Endothelial cell (in vitro differentiated cells): ENCODE measurements around the gene KANK4. TPM values are rescaled to one million over a fixed set of nuclear protein-coding genes. Genes with fewer than 3 reads are reported as not detected.

Experiments used
- DNase-seq: peaks from one replicate; pipeline ENCODE4 v3.0.0; 2021; ENCODE audit warnings: low spot score
- H3K27ac Mint-ChIP-seq: one replicate; pipeline ENCODE4 v1.8.0; 2021; ENCODE audit warnings: mixed read lengths, inconsistent platforms; ENCODE audit not compliant: unreplicated experiment
- H3K27me3 Mint-ChIP-seq: one replicate; pipeline ENCODE4 v1.8.0; 2021; ENCODE audit warnings: mild to moderate bottlenecking, moderate library complexity, mixed read lengths, inconsistent platforms; ENCODE audit not compliant: unreplicated experiment
- H3K36me3 Mint-ChIP-seq: one replicate; pipeline ENCODE4 v1.8.0; 2021; ENCODE audit warnings: mild to moderate bottlenecking, low read depth, mixed read lengths, inconsistent platforms; ENCODE audit not compliant: unreplicated experiment
- H3K4me1 Mint-ChIP-seq: one replicate; pipeline ENCODE4 v1.8.0; 2021; ENCODE audit warnings: mild to moderate bottlenecking, mixed read lengths, inconsistent platforms; ENCODE audit not compliant: unreplicated experiment
- H3K4me3 Mint-ChIP-seq: one replicate; pipeline ENCODE4 v1.8.0; 2021; ENCODE audit warnings: mild to moderate bottlenecking, mixed read lengths, inconsistent platforms; ENCODE audit not compliant: unreplicated experiment
- H3K9me3 Mint-ChIP-seq: one replicate; pipeline ENCODE4 v1.8.0; 2021; ENCODE audit warnings: mixed read lengths, inconsistent platforms; ENCODE audit not compliant: unreplicated experiment
- CTCF ChIP-seq: fragments of 200-600 bp; sonication (generic); IDR thresholded peaks from one replicate; pipeline ENCODE4 v1.5.0; 2021; ENCODE audit warnings: antibody characterized with exemption; ENCODE audit not compliant: unreplicated experiment
- total RNA-seq: library from RNA; stranded (reverse); fragmentation: NEBNext Ultra II Directional; extraction: Animal tissue kit (Norgen Biotek cat#: 25700); gene quantifications from one replicate; pipeline ENCODE4 v1.2.1, GENCODE V29; 2021; ENCODE audit not compliant: unreplicated experiment

Gene KANK4
- total RNA-seq, 1 donor from 2014 or later: 1.4 TPM

- TF ChIP-seq CTCF: no peak
- H3K4me1 Mint-ChIP-seq: peaks cover 7% of the 10 kb centered on the region
- peaks cover 12% of the 10 kb centered on the region for H3K36me3 Mint-ChIP-seq
- no peak overlapping the region for H3K4me3 Mint-ChIP-seq
- no peak for DNase-seq
- peaks cover 2% of the 10 kb centered on the region for H3K27me3 Mint-ChIP-seq
- no peak overlapping the region for H3K27ac Mint-ChIP-seq
- H3K9me3 Mint-ChIP-seq: no peaks in the 10 kb centered on the region
Measured at GRCh38 chr1:62233926-62234450, 85.2 kb downstream of the KANK4 start.

- H3K36me3 Mint-ChIP-seq: peaks cover 12% of the 10 kb centered on the region
- H3K4me1 Mint-ChIP-seq: peaks cover 11% of the 10 kb centered on the region
- no peak overlapping the region for H3K27ac Mint-ChIP-seq
- TF ChIP-seq CTCF: no peak
- H3K9me3 Mint-ChIP-seq: no peaks in the 10 kb centered on the region
- no peak for DNase-seq
- peaks cover 2% of the 10 kb centered on the region for H3K27me3 Mint-ChIP-seq
- peak overlapping the region; percentile 9 for H3K4me3 Mint-ChIP-seq
Measured at GRCh38 chr1:62232871-62233278, 86.4 kb downstream of the KANK4 start.

- H3K4me3 Mint-ChIP-seq: no peak overlapping the region
- DNase-seq: no peak
Measured at GRCh38 chr1:62230718-62231117, 88.5 kb downstream of the KANK4 start.

GRCh38 chr1:62229932-62230331, 89.3 kb downstream of the KANK4 start:
- DNase-seq: no peak

More at GRCh38 chr1:62230718-62231117, 88.5 kb downstream of the KANK4 start:
- no peaks in the 10 kb centered on the region for H3K9me3 Mint-ChIP-seq
- H3K36me3 Mint-ChIP-seq: peaks cover 12% of the 10 kb centered on the region
- peaks cover 16% of the 10 kb centered on the region for H3K4me1 Mint-ChIP-seq
- no peak for TF ChIP-seq CTCF
- H3K27ac Mint-ChIP-seq: no peak overlapping the region
- peaks cover 2% of the 10 kb centered on the region for H3K27me3 Mint-ChIP-seq

More at GRCh38 chr1:62229932-62230331, 89.3 kb downstream of the KANK4 start:
- Mint-ChIP-seq H3K4me3 (no peak overlapping the region), H3K9me3 (no peaks in the 10 kb centered on the region), H3K36me3 (peaks cover 12% of the 10 kb centered on the region), H3K27me3 (no peaks in the 10 kb centered on the region), H3K4me1 (peaks cover 14% of the 10 kb centered on the region), H3K27ac (no peak overlapping the region)
- TF ChIP-seq CTCF: no peak
